ENCODE measurements around the gene MLC1. TPM values are rescaled to one million over a fixed set of nuclear protein-coding genes. Genes with fewer than 3 reads are reported as not detected.

MLC1 gene
- total and polyA plus RNA-seq, 2 experiments from 2014 or later = 0.27 to 0.32 TPM

DNA sequence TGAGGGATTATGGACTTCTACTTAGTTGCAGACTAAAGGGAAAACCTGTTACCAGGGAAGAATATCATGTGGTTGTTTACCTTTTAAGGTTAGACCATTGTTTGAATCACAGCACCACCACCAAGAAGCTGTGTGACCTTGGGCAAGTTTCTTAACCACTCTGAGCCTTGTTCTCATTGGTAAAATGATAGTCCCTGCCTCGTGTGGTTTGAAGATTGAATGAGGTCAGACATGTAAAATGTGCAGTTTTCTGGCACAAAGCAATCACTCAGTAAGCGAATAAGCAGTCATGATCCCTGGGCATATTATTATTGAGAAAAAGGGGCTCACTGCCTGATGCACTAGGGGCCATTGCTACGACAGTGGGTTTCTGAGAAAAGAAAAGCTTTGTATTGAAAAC lies 32.9 kb upstream of the MLC1 start:
- H3K4me3 ChIP-seq = no peak overlapping the region
- H3K9me3 ChIP-seq (ENCODE audit: low read depth) = no peaks in the 10 kb centered on the region
- TF ChIP-seq, protein P1, sequence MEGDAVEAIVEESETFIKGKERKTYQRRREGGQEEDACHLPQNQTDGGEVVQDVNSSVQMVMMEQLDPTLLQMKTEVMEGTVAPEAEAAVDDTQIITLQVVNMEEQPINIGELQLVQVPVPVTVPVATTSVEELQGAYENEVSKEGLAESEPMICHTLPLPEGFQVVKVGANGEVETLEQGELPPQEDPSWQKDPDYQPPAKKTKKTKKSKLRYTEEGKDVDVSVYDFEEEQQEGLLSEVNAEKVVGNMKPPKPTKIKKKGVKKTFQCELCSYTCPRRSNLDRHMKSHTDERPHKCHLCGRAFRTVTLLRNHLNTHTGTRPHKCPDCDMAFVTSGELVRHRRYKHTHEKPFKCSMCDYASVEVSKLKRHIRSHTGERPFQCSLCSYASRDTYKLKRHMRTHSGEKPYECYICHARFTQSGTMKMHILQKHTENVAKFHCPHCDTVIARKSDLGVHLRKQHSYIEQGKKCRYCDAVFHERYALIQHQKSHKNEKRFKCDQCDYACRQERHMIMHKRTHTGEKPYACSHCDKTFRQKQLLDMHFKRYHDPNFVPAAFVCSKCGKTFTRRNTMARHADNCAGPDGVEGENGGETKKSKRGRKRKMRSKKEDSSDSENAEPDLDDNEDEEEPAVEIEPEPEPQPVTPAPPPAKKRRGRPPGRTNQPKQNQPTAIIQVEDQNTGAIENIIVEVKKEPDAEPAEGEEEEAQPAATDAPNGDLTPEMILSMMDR (IDR thresholded peaks at IDR 0.05; ENCODE audit: low read depth, low read length) = no peak
- peaks cover 18% of the 10 kb centered on the region for H3K4me1 ChIP-seq (ENCODE audit: low read depth)
- peak overlapping the region; percentile 34 for H3K27ac ChIP-seq
- no peaks in the 10 kb centered on the region for H3K27me3 ChIP-seq
- peak in 1 of 2 donors; percentile 52 for DNase-seq (ENCODE audit: low read depth in 1 of 2, low spot score in 1 of 2)
- H3K36me3 ChIP-seq = no peaks in the 10 kb centered on the region

DNA sequence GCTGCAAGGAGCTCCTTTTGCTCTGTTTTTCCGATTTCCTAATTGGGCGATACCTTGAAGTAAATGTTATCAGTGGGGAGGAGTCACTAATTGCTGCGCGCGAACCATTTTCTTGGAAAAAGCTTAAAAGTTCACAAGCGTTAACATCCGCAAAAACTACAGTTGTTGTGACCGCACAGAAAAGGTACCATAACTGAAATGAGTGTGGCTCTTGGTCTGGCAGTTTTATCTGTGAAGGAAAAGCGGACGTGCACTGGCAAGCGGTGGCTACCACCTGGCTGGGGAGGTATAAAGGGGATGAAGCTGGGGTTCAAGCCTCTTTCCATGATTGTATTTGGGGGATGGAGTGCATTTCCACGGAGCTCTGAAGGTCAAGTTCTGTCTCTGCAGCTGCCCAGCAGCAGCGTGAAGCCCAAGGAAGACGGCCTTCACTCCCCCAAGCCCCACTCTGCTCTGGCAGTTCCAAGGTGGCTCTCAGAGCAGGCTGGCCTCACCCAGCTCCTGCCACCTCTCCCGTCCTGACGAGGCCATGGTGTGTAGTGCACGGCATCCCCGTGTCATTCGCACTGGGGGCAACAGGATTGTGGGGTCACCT lies 32.0 kb upstream of the MLC1 start:
- Histone ChIP-seq H3K27ac (no peak overlapping the region), H3K36me3 (no peaks in the 10 kb centered on the region), H3K4me3 (no peak overlapping the region), H3K27me3 (no peaks in the 10 kb centered on the region), H3K9me3 (ENCODE audit: low read depth) (no peaks in the 10 kb centered on the region), H3K4me1 (ENCODE audit: low read depth) (peaks cover 18% of the 10 kb centered on the region)
- TF ChIP-seq, protein P1 (IDR thresholded peaks at IDR 0.05; ENCODE audit: low read depth, low read length) = no peak
- no peak for DNase-seq (ENCODE audit: low read depth in 1 of 2, low spot score in 1 of 2)

DNA sequence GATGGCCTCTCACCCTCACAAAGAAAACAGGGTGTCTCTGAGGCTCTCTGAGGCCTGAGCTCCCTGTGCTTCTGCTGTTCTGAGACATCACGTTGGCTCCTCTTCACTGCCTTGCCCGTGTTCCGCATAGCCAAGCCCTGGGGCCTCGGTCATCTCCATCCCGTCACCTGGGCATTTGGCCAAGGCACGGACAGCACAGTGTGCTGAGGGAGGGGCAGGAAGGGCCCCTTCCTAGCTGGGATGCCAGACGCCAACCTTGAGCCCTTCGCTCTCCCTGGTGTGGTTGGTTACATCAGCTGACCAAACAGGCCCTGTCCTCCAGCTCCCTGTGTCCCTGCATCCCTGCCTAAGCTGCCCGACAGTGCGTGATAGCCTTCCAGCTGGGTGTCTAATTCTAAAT lies 30.5 kb upstream of the MLC1 start:
- Histone ChIP-seq H3K27me3 (no peaks in the 10 kb centered on the region), H3K27ac (no peak overlapping the region), H3K36me3 (no peaks in the 10 kb centered on the region), H3K4me1 (ENCODE audit: low read depth) (peaks cover 18% of the 10 kb centered on the region), H3K4me3 (no peak overlapping the region), H3K9me3 (ENCODE audit: low read depth) (no peaks in the 10 kb centered on the region)
- peak in 1 of 2 donors; percentile 61 for DNase-seq (ENCODE audit: low read depth in 1 of 2, low spot score in 1 of 2)
- TF ChIP-seq, protein P1 (IDR thresholded peaks at IDR 0.05; ENCODE audit: low read depth, low read length) = no peak

DNA sequence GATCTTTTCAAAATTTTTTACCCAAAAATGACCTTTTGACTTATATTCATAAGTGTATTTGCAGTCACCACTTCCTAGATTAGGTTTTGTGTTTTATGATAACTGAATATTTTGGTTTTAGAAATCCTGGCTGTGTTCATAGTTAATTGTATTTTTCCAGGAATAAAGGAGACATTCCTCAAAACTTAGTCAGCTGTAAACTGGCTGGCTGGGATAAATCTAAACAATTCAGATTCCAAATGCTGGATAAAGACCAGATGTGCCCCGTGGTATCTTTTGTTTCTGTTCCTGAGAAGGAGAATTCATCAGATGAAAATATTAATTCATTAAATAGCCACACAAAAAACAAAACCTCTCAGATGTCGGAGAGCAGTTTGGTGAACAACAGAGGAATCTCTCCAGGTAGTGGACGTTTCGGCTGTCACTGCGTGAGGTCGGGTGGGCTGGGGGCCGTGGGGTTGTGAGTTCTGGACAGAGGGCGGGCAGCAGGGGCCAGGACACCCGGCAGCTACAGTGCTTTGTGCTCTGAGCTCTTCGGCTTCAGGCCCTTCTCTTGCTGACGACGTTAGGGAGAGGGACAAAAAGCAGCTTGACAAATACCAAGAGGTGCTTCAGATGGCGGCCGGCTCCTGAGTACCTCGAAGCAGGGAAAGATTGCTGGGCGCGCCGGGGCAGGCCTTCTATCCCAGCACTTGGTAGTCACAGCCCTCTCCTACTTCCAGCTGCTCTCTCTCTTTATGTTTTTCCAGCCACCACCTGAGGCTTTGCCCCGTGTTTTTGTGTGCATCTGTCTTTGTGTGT lies 29.2 kb upstream of the MLC1 start:
- Histone ChIP-seq H3K4me1 (ENCODE audit: low read depth) (peaks cover 13% of the 10 kb centered on the region), H3K27ac (peak overlapping the region; percentile 22), H3K9me3 (ENCODE audit: low read depth) (no peaks in the 10 kb centered on the region), H3K36me3 (no peaks in the 10 kb centered on the region), H3K27me3 (no peaks in the 10 kb centered on the region), H3K4me3 (no peak overlapping the region)
- TF ChIP-seq, protein P1 (IDR thresholded peaks at IDR 0.05; ENCODE audit: low read depth, low read length) = no peak
- DNase-seq (ENCODE audit: low read depth in 1 of 2, low spot score in 1 of 2) = peak; percentile 31 to 88

DNA sequence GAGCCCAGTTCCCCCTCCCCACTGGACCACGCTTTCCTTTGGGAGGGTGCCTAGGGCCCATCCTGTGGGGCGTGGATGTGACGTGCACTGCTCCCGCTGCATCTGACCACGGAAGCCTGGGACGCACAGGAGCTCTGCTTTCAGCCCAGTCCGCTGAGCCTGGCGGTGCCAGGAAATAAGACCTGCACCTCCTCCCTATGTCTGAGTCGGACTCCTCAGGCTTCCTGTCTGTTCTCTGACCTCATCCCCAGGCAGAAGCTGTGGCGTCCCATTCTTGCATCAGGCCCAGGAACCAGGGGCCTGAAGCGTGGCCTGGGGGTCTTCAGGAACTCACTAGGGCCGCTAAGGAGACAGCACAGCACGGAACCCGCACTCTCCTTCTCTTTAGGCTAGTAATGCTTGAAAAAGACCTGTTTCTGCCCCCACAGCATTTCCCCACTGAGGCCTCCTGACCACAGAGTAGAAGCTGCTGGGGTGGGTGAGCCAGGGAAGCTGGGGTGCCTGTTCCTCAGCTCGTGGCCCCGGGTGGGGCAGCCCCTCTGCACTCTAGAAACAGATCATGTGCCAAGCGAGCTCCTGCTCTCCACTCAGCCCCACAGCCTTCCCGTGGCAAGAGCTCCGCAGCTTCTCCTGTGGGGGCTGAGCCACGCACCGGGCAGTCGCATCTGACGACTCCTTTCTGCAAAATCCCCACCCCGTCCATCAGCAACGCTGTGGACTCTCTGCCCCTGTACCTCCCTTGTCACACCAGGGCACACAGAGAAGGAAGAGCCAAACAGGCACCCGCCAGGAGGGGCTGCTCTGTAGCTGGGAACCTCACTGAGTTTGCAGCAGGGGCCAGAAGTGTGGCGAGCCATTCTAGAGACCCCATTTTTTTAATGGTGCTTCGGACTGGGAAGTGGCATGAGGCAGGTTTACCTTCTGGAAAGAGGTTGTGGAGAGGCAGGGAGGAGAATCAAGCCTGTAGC lies 27.2 kb upstream of the MLC1 start:
- Histone ChIP-seq H3K4me1 (ENCODE audit: low read depth) (no peaks in the 10 kb centered on the region), H3K27ac (no peak overlapping the region), H3K4me3 (no peak overlapping the region), H3K9me3 (ENCODE audit: low read depth) (no peaks in the 10 kb centered on the region), H3K27me3 (no peaks in the 10 kb centered on the region), H3K36me3 (no peaks in the 10 kb centered on the region)
- TF ChIP-seq, protein P1 (IDR thresholded peaks at IDR 0.05; ENCODE audit: low read depth, low read length) = no peak
- peak in 1 of 2 donors; percentile 92 for DNase-seq (ENCODE audit: low read depth in 1 of 2, low spot score in 1 of 2)
